Measurements from ENCODE around the gene TRAF2. TPM values are rescaled to one million over a fixed set of nuclear protein-coding genes. Genes with fewer than 3 reads are reported as not detected.
"Not testable (repeated sequence)": the region's sequence is repeated elsewhere in the genome, so short reads cannot be mapped to it uniquely, and the experiment has no call there.

TRAF2 gene, protein sequence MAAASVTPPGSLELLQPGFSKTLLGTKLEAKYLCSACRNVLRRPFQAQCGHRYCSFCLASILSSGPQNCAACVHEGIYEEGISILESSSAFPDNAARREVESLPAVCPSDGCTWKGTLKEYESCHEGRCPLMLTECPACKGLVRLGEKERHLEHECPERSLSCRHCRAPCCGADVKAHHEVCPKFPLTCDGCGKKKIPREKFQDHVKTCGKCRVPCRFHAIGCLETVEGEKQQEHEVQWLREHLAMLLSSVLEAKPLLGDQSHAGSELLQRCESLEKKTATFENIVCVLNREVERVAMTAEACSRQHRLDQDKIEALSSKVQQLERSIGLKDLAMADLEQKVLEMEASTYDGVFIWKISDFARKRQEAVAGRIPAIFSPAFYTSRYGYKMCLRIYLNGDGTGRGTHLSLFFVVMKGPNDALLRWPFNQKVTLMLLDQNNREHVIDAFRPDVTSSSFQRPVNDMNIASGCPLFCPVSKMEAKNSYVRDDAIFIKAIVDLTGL
- total RNA-seq, result 7.4 TPM

DNA sequence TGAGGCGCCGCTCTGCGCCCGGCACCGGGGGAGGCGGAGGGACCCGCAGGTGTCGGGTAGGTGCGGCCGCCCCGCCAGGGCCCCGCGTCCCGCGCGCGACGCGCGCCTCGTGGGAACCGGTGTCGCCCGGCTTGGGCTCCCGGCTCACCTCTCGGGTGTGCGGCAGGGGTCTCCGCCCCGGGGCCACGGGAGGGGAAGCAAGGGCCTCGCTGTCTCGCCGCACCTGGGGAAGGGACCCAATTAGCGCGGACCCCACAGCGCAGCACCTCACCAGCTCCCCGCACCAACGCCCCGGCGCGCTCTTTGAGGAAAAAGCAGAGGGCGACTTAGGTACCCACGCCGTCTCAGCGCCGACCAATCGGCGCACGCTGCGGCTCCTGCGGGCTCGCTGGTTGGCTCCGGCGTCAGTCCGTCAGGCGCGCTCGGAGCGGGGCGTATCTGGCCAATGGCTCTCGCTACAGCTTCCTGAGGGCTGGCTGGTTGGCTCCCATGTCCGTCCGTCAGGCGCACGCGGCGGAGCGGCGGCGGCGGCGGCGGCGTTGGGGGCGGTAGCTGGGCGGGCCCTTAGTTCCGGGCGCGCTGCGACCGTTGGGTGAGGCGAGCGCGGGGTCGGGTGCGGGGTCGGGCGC lies at the start of gene TRAF2:
TSS of gene TRAF2 (plus strand) at position 567 of the 629 bp plus-strand sequence. CDS start 12,225 bp downstream, outside the sequence.
- ATAC-seq (peak; percentile 88), DNase-seq (ENCODE audit: low spot score) (peak; percentile 100)

DNA sequence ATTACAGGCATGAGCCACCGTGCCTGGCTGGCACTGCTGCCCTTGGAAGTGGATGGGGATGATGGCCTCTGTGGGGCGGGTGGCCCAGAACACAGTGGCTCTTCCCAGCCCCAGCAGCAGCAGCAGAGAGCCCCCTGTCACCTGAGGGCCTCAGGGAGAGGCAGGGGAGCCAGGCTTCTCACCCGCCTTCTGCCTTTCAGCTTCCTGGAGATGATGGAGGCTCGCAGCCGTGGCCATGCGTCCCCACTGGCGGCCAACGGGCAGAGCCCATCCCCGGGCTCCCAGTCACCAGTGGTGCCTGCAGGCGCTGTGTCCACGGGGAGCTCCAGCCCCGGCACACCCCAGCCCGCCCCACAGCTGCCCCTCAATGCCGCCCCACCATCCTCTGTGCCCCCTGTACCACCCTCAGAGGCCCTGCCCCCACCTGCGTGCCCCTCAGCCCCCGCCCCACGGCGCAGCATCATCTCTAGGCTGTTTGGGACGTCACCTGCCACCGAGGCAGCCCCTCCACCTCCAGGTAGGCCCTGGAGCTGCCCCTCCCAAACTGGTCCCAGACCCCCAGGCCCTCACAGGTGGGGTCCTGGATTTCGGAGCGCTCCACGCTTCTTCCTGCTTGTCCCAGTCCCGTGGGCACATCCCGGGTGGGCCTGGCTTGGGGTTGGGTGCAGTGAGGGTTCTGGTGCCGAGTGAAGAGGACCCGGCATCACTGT lies 49.0 kb upstream of the TRAF2 start:
- no peak for ATAC-seq
- DNase-seq (ENCODE audit: low spot score), result no peak

DNA sequence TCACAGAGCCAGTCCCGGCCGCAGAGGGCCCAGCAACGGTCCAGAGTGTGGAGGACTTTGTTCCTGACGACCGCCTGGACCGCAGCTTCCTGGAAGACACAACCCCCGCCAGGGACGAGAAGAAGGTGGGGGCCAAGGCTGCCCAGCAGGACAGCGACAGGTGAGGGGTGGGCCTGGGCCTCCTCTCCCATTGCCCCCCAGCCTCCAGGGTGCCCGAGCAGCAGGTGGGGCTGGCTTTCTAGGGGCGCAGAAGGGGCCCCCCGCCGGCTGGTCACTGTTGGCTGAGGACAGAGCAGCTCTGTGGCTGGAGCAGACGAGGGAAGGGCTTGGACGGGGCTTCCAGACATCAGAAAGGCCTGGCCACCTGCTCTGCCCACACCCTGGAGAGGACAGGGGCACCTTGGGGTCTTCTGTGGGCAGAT lies 48.4 kb upstream of the TRAF2 start:
- ATAC-seq; DNase-seq (ENCODE audit: low spot score): not testable (repeated sequence)

DNA sequence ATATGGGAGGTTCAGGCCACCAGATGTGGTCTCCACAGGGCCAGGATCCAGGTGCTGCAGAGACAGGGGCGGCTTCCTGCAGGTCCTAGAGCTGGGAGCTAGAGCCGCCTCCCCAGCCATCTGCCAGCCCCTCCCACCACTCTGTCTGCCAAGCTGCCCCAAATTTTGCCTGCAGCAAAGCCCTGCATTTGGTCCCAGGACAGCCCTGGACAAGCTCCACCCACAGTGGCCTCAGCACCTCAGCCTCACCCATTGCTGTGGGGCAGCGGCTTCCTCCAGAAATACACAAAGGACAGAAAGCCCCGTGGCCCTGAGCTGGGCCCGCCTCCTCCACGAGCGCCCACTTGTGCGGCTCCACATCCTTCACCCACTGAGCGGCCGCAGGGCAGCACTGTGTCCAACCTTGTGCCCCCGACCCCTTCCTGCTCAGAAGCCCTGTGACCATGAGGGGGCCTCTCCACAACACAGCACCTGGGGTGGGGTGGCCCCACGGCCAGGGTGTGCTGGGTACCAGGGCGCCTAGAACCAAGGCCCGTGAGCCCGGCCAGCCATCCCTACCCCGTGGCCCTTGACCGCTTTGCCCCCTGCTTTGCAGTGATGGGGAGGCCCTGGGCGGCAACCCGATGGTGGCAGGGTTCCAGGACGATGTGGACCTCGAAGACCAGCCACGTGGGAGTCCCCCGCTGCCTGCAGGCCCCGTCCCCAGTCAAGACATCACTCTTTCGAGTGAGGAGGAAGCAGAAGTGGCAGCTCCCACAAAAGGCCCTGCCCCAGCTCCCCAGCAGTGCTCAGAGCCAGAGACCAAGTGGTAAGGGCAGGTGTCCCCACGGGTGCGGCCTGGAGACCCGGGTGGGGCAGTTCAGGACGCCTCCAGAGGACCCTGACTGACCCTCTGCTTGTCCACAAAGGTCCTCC lies 47.7 kb upstream of the TRAF2 start:
- no peak for DNase-seq (ENCODE audit: low spot score)
- ATAC-seq, result no peak

DNA sequence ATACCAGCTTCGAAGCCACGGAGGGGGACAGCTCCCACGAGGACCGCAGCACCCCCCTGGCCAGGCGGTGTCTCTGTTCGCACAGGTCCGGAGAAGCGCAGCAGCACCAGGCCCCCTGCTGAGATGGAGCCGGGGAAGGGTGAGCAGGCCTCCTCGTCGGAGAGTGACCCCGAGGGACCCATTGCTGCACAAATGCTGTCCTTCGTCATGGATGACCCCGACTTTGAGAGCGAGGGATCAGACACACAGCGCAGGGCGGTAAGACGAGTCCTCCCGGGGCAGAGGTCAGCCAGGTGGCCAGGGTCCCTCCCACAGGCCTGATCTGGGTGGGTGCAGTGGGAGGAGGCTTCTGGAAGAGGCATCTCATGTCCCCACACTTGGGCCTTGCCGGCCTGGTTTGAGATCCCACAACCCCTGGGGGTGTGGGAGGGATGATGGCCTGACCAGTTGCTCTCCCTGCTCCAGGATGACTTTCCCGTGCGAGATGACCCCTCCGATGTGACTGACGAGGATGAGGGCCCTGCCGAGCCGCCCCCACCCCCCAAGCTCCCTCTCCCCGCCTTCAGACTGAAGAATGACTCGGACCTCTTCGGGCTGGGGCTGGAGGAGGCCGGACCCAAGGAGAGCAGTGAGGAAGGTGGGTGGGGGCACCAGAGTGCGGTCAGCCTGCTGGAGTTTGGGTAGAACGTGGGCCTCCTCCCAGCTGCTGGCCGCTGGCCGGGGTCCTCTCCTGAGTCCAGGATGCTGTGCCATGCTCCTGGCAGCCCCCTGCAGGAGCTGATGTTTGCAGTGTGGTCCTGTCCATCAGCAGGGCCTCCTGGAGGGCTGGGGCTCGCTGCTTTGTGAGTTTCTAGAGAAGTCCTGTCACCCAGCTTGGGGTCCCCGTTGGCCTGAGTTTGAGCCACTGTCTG lies 46.8 kb upstream of the TRAF2 start:
- DNase-seq (ENCODE audit: low spot score) (no peak), ATAC-seq (no peak)

DNA sequence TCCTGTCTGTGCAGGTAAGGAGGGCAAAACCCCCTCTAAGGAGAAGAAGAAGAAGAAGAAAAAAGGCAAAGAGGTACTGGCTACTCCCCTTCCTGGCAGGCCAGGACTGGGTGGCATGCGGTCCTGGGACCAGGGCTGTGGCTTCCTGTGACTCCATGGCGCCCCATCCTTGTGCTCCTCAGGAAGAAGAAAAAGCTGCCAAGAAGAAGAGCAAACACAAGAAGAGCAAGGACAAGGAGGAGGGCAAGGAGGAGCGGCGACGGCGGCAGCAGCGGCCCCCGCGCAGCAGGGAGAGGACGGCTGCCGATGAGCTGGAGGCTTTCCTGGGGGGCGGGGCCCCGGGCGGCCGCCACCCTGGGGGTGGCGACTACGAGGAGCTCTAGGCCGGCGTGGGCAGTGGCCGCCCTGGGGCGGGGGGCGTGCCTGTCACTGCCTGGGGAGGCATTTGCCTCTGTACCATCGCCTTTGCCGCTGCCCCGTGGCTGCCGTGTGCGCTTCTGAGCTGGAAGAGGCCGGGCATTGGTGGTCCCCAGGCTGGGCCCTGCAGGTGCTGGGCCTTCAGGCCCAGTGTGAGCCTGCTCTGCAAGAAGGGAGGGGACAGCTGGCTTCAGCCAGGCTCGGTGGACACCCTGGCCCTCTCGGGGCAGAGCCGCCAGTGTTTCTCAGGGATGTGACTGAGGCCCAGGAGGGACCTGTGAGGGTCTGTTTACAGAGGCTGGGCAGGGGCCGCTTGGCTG lies 46.0 kb upstream of the TRAF2 start:
- no peak for ATAC-seq
- DNase-seq (ENCODE audit: low spot score), result no peak

DNA sequence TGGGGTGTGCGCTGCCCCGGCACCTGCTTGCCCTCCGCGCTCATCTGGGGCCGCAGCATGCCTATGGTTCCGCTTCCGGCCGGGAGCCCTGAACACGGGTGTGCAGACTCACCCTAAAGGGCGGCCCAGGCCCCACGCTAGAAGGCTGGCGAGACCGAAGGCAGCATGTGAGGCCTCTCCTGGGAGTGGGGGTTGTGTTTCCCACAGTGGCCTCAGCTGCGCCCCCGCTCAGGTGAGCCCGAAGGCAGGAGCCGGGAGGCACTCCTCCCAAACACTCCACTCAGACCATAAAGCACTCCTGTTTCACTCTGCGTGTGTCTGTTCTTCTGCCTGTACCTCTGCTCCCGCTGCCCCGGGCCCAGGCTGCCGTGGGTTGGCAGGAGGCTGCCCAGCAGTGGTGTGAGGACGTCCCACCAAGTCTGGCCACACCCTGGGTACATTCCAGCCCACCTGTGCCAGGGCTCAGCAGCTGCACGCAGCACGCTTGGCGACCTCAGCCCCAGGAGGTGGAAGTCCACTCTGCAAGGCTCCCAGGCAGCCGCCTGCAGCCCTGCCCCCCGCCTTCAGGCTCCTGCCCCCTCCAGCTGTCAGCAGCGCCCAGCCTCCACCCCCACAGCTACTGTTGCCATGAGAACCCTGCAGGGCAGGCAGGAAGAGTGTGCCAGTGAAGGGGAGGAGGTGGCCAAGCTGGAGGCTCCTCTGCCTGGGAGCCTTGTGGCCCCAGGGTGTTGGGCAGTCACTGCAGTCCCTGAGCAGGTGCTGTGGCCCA lies 45.3 kb upstream of the TRAF2 start:
- peak; percentile 96 for DNase-seq (ENCODE audit: low spot score)
- ATAC-seq, result peak; percentile 80

DNA sequence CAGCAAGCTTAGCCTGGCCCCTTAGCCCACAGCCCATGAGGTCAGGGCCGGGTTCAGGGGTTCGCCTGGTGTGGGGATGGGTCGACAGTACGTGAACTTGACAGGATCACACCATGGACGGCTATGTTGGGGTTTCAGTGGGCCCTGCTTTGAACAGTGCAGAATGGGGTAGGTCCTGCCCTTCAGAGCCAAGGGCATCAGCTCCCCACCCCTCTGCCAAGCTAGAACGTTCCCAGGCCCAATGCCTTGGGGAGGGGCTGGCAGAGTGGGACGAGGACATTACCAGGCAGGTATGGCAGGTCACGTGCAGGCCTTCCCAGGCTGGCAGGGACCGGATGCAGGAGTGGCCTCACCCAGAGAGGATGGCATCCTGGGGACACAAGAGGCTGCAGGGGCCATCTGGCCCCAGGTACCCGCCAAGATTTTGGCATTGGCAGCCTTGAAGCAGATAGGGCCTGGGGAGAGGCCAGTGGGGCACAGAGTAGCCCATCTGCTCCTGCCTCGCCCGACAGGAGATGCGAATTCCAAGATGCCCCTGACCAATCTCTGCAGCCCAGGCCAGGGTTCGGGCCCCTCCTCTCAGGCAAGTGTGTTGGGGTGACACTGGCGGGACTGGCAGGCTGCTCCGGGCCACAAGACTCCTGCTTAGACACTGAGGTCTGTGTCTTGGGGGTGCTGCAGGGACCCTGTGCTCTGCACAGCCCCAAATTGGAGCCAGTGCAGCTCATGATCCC lies 44.5 kb upstream of the TRAF2 start:
- ATAC-seq (peak; percentile 4), DNase-seq (ENCODE audit: low spot score) (peak; percentile 61)

DNA sequence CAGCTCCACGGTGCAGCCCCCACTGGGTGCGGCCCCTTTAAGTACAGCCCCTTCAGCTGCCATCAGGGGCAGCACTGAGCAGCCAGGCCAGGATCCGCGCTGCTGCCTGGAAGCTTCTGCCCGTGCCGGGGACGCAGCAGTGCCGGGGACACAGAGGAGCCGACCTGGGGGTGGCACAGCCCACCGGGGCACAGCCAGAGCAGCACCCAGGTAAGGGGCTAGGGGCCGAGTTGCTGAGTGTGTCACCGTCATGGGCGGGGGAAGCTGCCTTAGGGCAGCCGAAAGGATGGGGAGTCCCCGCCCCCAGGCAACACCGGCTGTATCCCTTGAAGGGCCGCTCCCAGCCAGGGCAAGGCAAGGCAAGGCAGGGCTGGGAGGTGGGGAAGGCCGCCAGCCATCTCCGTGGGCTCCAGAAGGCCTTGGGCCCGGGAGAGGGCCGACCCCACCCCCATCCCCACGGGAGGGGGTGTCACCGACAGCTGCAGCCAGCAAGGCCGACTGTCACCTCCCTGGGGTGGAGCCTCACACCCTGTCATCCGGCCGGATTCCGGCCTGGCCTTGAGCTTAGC lies 43.9 kb upstream of the TRAF2 start, which contains the start of gene AJM1:
TSS of gene AJM1 (plus strand) at position 99 of the 569 bp plus-strand sequence. CDS start 1,937 bp downstream, outside the sequence.
- ATAC-seq (peak; percentile 58), DNase-seq (ENCODE audit: low spot score) (peak; percentile 72)

DNA sequence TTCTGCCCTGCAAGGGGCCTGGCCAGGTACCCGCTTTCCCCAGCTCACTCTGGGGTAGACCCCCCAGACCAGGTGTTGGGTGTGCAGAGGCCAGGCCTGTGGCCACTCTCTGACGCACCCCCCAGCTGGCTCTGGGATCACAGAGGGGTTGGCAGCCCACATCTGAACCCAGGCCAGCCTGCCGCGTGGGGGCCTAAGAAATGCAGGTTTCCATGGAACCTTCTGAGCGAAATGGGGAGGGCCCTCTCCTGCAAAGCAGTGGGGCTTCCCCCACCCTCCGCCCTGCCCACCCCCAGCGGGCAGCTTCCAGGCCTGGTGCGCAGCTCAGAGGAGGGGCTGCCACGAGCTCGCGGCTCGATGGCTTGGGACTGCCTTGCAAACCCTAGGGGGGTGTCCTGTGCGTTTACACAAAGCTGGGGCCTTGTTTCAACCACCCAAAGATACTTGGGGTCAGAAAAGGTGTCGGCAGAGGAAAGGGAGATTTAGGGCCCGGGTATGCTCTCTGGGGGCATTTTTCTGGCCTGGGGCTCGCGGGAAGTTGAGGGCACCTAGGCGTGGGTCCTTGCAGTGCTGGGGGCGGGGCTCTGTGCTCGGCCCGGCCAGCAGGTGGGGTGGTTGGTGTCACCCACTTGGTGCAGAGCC lies 43.0 kb upstream of the TRAF2 start:
- DNase-seq (ENCODE audit: low spot score); ATAC-seq: not testable (repeated sequence)

DNA sequence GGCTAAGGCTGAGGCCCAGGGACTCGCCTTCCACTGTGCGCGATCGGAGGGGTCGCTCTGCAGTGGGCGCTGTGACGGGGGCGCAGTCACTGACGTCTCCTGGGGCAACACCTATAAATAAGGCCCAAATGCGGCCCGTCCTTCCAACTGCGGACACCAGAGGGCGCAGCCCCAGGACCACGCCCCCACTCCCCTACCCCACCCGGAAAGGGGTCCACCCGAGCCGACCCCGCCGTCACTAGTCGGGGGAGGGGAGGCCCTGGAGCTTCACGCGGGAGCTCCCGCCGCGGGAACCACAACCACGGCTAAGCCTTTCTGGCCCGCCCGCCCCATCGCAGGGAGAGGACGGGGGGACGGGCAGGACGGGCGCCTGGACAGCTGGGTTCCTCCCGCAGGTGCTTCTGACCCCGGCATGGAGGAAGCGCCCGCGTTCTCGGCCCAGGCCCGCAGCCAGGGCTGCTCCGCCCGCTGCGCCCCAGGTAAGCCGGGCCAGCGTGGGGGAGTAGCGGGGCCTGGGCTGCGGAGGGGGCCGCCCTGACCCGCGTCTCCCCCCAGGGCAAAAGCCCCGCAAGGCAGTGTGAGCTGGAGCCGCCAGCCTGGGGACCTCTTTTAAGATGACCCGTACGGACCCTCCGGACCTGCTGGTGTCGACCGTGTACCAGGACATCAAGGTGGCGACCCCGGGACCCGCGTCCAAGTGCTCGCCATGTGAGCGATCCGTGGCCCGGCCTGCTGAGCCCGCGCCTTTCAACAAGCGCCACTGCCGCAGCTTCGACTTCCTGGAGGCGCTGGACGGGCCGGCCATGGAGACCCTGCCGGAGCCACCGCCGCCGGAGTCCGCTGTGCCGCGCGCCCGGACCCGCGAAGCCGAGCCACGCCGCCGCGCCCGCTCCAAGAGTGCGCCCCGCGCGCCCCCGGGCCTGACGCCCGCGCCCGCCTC lies 42.2 kb upstream of the TRAF2 start:
- not testable (repeated sequence) for ATAC-seq
- DNase-seq (ENCODE audit: low spot score), result peak; percentile 61

DNA sequence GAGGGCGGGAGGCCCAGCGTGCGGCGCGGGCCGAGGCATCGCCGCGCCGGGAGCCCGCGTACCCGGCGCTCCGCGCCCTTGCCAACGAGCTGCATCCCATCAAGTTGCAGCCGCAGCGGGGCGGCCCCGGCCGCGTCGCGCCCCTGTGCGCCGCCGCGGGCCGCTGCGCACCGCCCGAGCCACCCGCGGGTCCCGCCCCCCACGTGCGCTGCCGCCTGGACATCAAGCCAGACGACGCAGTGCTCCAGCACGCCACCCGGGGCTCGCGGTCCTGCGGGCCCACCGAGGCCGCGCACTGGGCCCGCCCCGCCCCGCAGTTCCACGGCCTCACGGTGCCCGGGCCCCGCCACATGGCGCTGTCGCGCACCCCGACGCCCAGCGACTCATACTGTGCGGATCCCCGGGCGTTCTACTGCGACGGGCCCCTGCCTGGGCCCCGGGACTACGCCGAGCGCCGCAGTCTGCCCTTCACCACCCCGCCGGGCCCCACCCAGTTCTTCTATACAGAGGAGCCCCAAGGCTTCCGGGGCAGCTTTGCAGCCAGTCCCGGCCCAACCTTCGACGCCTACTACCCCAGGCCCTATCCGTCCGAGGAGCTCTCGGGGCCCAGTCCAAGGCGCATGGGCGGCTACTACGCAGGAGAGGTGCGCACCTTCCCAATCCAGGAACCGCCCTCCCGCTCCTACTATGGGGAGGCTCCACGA lies 41.4 kb upstream of the TRAF2 start:
- no peak for DNase-seq (ENCODE audit: low spot score)
- no peak for ATAC-seq

DNA sequence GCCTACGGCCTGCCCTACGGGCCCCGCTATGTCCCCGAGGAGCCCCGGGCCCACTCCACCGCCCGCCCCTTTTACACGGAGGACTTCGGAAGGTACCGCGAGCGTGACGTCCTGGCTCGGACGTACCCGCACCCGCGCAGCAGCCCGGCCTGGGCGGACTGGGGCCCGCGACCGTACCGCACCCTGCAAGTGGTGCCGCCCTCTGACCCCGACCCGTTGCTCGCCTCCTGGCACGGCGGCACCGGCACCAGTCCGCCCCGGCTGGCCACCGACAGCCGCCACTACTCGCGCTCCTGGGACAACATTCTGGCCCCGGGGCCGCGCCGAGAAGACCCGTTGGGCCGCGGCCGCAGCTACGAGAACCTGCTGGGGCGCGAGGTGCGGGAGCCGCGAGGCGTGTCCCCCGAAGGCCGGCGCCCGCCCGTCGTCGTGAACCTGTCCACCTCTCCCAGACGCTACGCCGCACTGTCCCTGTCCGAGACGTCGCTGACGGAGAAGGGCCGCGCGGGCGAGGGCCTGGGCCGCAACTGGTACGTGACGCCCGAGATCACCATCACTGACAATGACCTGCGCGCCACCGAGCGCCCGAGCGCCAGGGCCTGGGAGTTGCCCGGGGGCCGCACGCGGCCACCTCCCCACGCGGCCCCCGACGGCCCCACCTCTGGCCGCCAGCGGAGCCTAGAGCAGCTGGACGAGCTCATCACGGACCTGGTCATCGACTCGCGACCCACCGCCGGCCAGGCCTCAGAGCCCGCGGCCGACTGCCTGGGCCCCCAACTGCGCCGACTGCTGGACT lies 40.7 kb upstream of the TRAF2 start:
- ATAC-seq (no peak), DNase-seq (ENCODE audit: low spot score) (no peak)

All from left lobe of liver (tissue), 2 donors.